ENCODE results near the gene KIF2A. TPM values are rescaled to one million over a fixed set of nuclear protein-coding genes. Genes with fewer than 3 reads are reported as not detected.

KIF2A gene
- total and polyA plus RNA-seq, 2 experiments from 2014 or later, result 35.4 to 35.5 TPM

DNA sequence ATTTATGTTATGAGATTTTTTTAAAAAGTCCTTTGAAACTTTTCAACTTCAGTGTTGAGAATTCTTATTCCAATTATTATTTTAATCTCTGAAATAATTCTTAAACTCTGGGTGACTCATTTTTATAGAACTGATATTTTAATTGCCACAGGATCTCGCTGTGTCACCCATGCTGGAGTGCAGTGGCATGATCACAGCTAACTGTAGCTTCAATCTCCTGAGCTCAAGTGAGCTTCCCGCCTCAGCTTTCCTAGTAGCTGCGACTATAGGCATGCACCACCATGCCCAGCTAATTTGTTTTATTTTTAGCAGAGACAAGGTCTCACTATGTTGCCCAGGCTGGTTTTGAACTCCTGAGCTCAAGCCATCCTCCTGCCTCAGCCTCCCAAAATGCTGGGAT lies 56.7 kb downstream of the KIF2A start:
- Histone ChIP-seq H3K27ac (no peak overlapping the region), H3K9me3 (ENCODE audit: low read depth) (no peaks in the 10 kb centered on the region), H3K36me3 (peaks cover 54% of the 10 kb centered on the region), H3K27me3 (no peaks in the 10 kb centered on the region), H3K4me1 (ENCODE audit: low read depth) (no peaks in the 10 kb centered on the region), H3K4me3 (no peak overlapping the region)
- no peak for DNase-seq (ENCODE audit: low read depth in 1 of 2, low spot score in 1 of 2)
- no peak for TF ChIP-seq CTCF (IDR thresholded peaks at IDR 0.05; ENCODE audit: low read depth, low read length)

DNA sequence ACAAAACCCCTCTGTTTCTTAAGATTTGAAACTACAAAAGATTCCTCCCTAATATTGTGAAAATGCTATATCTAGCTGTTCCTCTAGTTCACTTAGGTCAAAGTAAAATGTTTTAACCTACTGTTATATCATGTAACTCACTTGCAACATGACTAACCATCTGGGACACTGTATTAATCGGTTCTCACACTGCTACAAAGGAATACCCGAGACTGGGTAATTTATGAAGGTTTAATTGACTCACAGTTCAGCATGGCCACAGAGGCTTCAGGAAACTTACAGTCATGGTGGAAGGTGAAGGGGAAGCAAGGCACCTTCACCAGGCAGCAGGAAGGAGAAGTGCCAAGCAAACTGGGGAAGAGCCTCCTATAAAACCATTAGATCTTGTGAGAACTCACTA lies 63.0 kb downstream of the KIF2A start:
- no peak for TF ChIP-seq CTCF (IDR thresholded peaks at IDR 0.05; ENCODE audit: low read depth, low read length)
- DNase-seq (ENCODE audit: low read depth in 1 of 2, low spot score in 1 of 2), result no peak
- no peak overlapping the region for H3K27ac ChIP-seq
- H3K36me3 ChIP-seq, result peaks cover 34% of the 10 kb centered on the region
- no peaks in the 10 kb centered on the region for H3K27me3 ChIP-seq
- H3K9me3 ChIP-seq (ENCODE audit: low read depth), result no peaks in the 10 kb centered on the region
- H3K4me1 ChIP-seq (ENCODE audit: low read depth), result no peaks in the 10 kb centered on the region
- H3K4me3 ChIP-seq, result no peak overlapping the region

GRCh38 chr5:62371409-62371808 lies 65.4 kb downstream of the KIF2A start:
- H3K4me3 ChIP-seq, result no peak overlapping the region
- no peaks in the 10 kb centered on the region for H3K27me3 ChIP-seq
- H3K4me1 ChIP-seq (ENCODE audit: low read depth), result no peaks in the 10 kb centered on the region
- no peak for TF ChIP-seq CTCF (IDR thresholded peaks at IDR 0.05; ENCODE audit: low read depth, low read length)
- no peak for DNase-seq (ENCODE audit: low read depth in 1 of 2, low spot score in 1 of 2)
- peaks cover 26% of the 10 kb centered on the region for H3K36me3 ChIP-seq
- H3K9me3 ChIP-seq (ENCODE audit: low read depth), result no peaks in the 10 kb centered on the region
- no peak overlapping the region for H3K27ac ChIP-seq

DNA sequence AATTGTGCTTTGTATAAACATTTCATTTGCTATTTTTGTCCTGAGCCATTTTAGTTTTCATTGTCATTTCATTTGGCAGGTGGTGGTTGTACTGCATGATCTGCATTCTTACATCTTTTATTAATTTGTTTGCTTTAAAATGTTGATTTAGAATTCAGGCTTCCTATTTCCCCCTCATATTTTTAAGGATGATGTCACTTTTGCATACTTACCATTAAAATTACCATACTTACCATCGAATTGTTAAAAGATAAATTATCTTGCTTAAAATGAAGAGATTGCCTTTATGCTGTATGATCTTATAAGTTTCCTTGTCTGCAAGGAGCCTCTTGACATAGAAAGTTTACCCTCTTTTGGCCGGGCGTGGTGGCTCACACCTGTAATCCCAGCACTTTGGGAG lies 66.6 kb downstream of the KIF2A start:
- H3K27ac ChIP-seq, result no peak overlapping the region
- no peak overlapping the region for H3K4me3 ChIP-seq
- H3K27me3 ChIP-seq, result no peaks in the 10 kb centered on the region
- H3K4me1 ChIP-seq (ENCODE audit: low read depth), result no peaks in the 10 kb centered on the region
- TF ChIP-seq CTCF (IDR thresholded peaks at IDR 0.05; ENCODE audit: low read depth, low read length), result no peak
- no peak for DNase-seq (ENCODE audit: low read depth in 1 of 2, low spot score in 1 of 2)
- no peaks in the 10 kb centered on the region for H3K9me3 ChIP-seq (ENCODE audit: low read depth)
- peaks cover 31% of the 10 kb centered on the region for H3K36me3 ChIP-seq

DNA sequence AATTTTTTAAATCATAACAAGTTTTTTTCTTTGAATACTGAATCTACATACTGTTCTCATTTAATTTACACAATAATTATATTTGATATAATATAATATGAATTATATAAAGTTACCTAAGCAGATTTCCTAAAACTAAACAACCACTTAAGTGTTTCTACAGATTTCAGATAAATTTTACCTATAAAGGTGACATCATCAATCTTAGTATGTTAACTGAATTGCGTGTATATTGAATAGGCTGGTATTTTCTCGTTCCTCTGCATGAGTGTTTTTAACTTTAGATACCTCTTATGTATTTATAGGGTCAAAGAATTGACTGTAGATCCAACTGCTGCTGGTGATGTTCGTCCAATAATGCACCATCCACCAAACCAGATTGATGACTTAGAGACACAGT lies 67.4 kb downstream of the KIF2A start:
- Histone ChIP-seq H3K27me3 (no peaks in the 10 kb centered on the region), H3K36me3 (peaks cover 39% of the 10 kb centered on the region), H3K9me3 (ENCODE audit: low read depth) (no peaks in the 10 kb centered on the region), H3K27ac (no peak overlapping the region), H3K4me3 (no peak overlapping the region), H3K4me1 (ENCODE audit: low read depth) (no peaks in the 10 kb centered on the region)
- DNase-seq (ENCODE audit: low read depth in 1 of 2, low spot score in 1 of 2), result no peak
- no peak for TF ChIP-seq CTCF (IDR thresholded peaks at IDR 0.05; ENCODE audit: low read depth, low read length)

DNA sequence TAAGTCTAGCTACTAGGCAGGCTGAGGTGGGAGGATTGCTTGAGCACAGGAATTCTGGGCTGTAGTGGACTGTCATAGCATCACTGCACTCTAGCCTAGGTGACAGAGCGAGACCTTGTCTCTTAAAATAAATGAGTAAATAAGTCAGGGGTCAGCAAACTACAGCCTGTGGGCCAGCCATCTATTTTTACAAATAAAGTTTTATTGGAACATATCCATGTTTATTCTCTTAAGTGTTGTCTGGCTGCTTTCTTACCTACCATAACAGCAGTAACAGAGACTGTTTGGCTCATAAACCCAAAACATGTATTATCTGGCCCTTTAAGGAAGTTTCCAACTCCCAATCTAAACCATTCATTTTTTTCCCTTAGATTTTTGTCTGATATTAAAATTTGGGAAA lies 68.1 kb downstream of the KIF2A start:
- DNase-seq (ENCODE audit: low read depth in 1 of 2, low spot score in 1 of 2), result no peak
- H3K9me3 ChIP-seq (ENCODE audit: low read depth), result no peaks in the 10 kb centered on the region
- no peak overlapping the region for H3K4me3 ChIP-seq
- H3K36me3 ChIP-seq, result peaks cover 41% of the 10 kb centered on the region
- H3K4me1 ChIP-seq (ENCODE audit: low read depth), result no peaks in the 10 kb centered on the region
- no peak for TF ChIP-seq CTCF (IDR thresholded peaks at IDR 0.05; ENCODE audit: low read depth, low read length)
- H3K27me3 ChIP-seq, result no peaks in the 10 kb centered on the region
- H3K27ac ChIP-seq, result no peak overlapping the region

Measured in cardiac muscle cell (in vitro differentiated cells and primary cell).